Measurements from ENCODE around the gene WASF1. TPM values are rescaled to one million over a fixed set of nuclear protein-coding genes. Genes with fewer than 3 reads are reported as not detected.

WASF1 gene
- total and polyA plus RNA-seq, 7 donors, result 0.92 to 34.9 (median 10.2) TPM

GRCh38 chr6:110196874-110197273 is 17.4 kb upstream of the WASF1 start:
- peaks cover 0 to 4% (median 0%) of the 10 kb centered on the region in 4 donors for H3K4me1 ChIP-seq
- peaks cover 0 to 7% (median 4%) of the 10 kb centered on the region in 4 donors for H3K36me3 ChIP-seq
- H3K27ac ChIP-seq, result no peak overlapping the region
- H3K4me3 ChIP-seq, result no peak overlapping the region
- TF ChIP-seq CTCF (IDR thresholded peaks at IDR 0.05) (no peak), POLR2AphosphoS5 (IDR thresholded peaks at IDR 0.05) (no peak), POLR2A (IDR thresholded peaks at IDR 0.05) (no peak), EP300 (IDR thresholded peaks at IDR 0.05) (no peak)
- H3K27me3 ChIP-seq, result no peaks in the 10 kb centered on the region
- H3K9me3 ChIP-seq, result no peaks in the 10 kb centered on the region
- 83 to 86% methylated on average over 1 of the region's 1 CpG for WGBS, 2 donors
- intact Hi-C loops (cut with DNase I), result no loop called here
- DNase-seq, result no peak

GRCh38 chr6:110195639-110196038 is 16.2 kb upstream of the WASF1 start:
- Histone ChIP-seq H3K4me3 (no peak overlapping the region), H3K27ac (no peak overlapping the region), H3K27me3 (no peaks in the 10 kb centered on the region), H3K9me3 (no peaks in the 10 kb centered on the region), H3K36me3 (peaks cover 0 to 7% (median 4%) of the 10 kb centered on the region in 4 donors), H3K4me1 (peaks cover 0 to 4% (median 0%) of the 10 kb centered on the region in 4 donors)
- no peak for TF ChIP-seq POLR2A (IDR thresholded peaks at IDR 0.05)
- no peak for TF ChIP-seq POLR2AphosphoS5 (IDR thresholded peaks at IDR 0.05)
- TF ChIP-seq EP300 (IDR thresholded peaks at IDR 0.05), result no peak
- TF ChIP-seq CTCF (IDR thresholded peaks at IDR 0.05), result no peak
- intact Hi-C loops (cut with DNase I), result no loop called here
- DNase-seq, result no peak
- 87 to 93% methylated on average over 4 of the region's 4 CpGs for WGBS, 2 donors

- H3K4me1 ChIP-seq, result peaks cover 0 to 13% (median 2%) of the 10 kb centered on the region in 4 donors
- TF ChIP-seq POLR2AphosphoS5 (IDR thresholded peaks at IDR 0.05) (no peak), EP300 (IDR thresholded peaks at IDR 0.05) (no peak), CTCF (IDR thresholded peaks at IDR 0.05) (no peak), POLR2A (IDR thresholded peaks at IDR 0.05) (no peak)
- no peak overlapping the region for H3K4me3 ChIP-seq
- DNase-seq, result no peak
- no peak overlapping the region for H3K27ac ChIP-seq
- no peaks in the 10 kb centered on the region for H3K27me3 ChIP-seq
- H3K36me3 ChIP-seq, result peaks cover 0 to 7% (median 4%) of the 10 kb centered on the region in 4 donors
- WGBS, 2 donors, result 90 to 95% methylated on average over 2 of the region's 2 CpGs
- no peaks in the 10 kb centered on the region for H3K9me3 ChIP-seq
- intact Hi-C loops (cut with DNase I), result no loop called here
Measured at GRCh38 chr6:110191477-110191876, 12.0 kb upstream of the WASF1 start.

GRCh38 chr6:110190726-110191125 is 11.3 kb upstream of the WASF1 start:
- 92 to 95% methylated on average over 6 of the region's 6 CpGs for WGBS, 2 donors
- Histone ChIP-seq H3K4me3 (no peak overlapping the region), H3K4me1 (peaks cover 0 to 19% (median 5%) of the 10 kb centered on the region in 4 donors), H3K27ac (no peak overlapping the region), H3K27me3 (no peaks in the 10 kb centered on the region), H3K9me3 (no peaks in the 10 kb centered on the region), H3K36me3 (peaks cover 0 to 7% (median 4%) of the 10 kb centered on the region in 4 donors)
- DNase-seq, result no peak
- intact Hi-C loops (cut with DNase I), result no loop called here
- TF ChIP-seq POLR2A (IDR thresholded peaks at IDR 0.05) (no peak), CTCF (IDR thresholded peaks at IDR 0.05) (no peak), EP300 (IDR thresholded peaks at IDR 0.05) (no peak)

- intact Hi-C loops (cut with DNase I), result no loop called here
- TF ChIP-seq EP300 (IDR thresholded peaks at IDR 0.05), result no peak
- no peak for TF ChIP-seq CTCF (IDR thresholded peaks at IDR 0.05)
- TF ChIP-seq POLR2A (IDR thresholded peaks at IDR 0.05), result no peak
- no peak for DNase-seq
- H3K4me1 ChIP-seq, result peaks cover 0 to 27% (median 7%) of the 10 kb centered on the region in 4 donors
- H3K9me3 ChIP-seq, result no peaks in the 10 kb centered on the region
- no peaks in the 10 kb centered on the region for H3K27me3 ChIP-seq
- H3K27ac ChIP-seq, result no peak overlapping the region
- H3K36me3 ChIP-seq, result peaks cover 0 to 4% (median 2%) of the 10 kb centered on the region in 4 donors
- no peak overlapping the region for H3K4me3 ChIP-seq
Measured at GRCh38 chr6:110188791-110189190, 9.3 kb upstream of the WASF1 start.
